Natural killer cell (primary cell): ENCODE data around the gene NAXD. TPM values are rescaled to one million over a fixed set of nuclear protein-coding genes. Genes with fewer than 3 reads are reported as not detected.

Experiments used
- ATAC-seq, 3 donors: fragments of 150-1000 bp in 2 of 3; fragments of 200-7000 bp in 1 of 3; cut with Tn5 transposase; 1 replicate in 1 of 3; 2 replicates in 2 of 3; pipeline ENCODE4 v1.10.0; 2021; ENCODE audit warnings: mild to moderate bottlenecking in 2 of 3, moderate library complexity in 2 of 3
- DNase-seq, 2 donors: peaks; one replicate each; pipeline versions ENCODE4 v3.0.0 to v3.0.0-alpha.2; 2013 to 2021; ENCODE audit warnings: mixed read lengths in 1 of 2
- H3K27ac ChIP-seq: one replicate; pipeline ENCODE4 v1.5.1; 2013; ENCODE audit warnings: mild to moderate bottlenecking, low read length
- H3K27me3 ChIP-seq: one replicate; pipeline ENCODE4 v1.6.1; 2013; ENCODE audit warnings: low read length; ENCODE audit not compliant: control insufficient read depth, insufficient read depth
- H3K36me3 ChIP-seq: one replicate; pipeline ENCODE4 v1.6.1; 2013; ENCODE audit warnings: low read length; ENCODE audit not compliant: control insufficient read depth, insufficient read depth
- H3K4me1 ChIP-seq: one replicate; pipeline ENCODE4 v1.6.1; 2013; ENCODE audit warnings: low read length; ENCODE audit not compliant: control insufficient read depth, insufficient read depth
- H3K4me3 ChIP-seq: one replicate; pipeline ENCODE4 v1.5.1; 2013; ENCODE audit warnings: low read length
- H3K9me3 ChIP-seq: one replicate; pipeline ENCODE4 v1.6.1; 2013; ENCODE audit warnings: low read length; ENCODE audit not compliant: control insufficient read depth, insufficient read depth
- H3K27ac Mint-ChIP-seq, 2 donors: one replicate each; pipeline ENCODE4 v1.8.0; 2022; ENCODE audit warnings: mild to moderate bottlenecking in 2 of 2, mixed read lengths in 2 of 2, moderate library complexity in 1 of 2
- H3K27me3 Mint-ChIP-seq, 2 donors: one replicate each; pipeline ENCODE4 v1.8.0; 2022; ENCODE audit warnings: low read depth in 2 of 2, mixed read lengths in 2 of 2
- H3K36me3 Mint-ChIP-seq: one replicate; pipeline ENCODE4 v1.8.0; 2022; ENCODE audit warnings: mixed read lengths
- H3K4me1 Mint-ChIP-seq, 2 donors: one replicate each; pipeline ENCODE4 v1.8.0; 2022; ENCODE audit warnings: mixed read lengths in 2 of 2
- H3K4me3 Mint-ChIP-seq: one replicate; pipeline ENCODE4 v1.8.0; 2022; ENCODE audit warnings: mild to moderate bottlenecking, moderate library complexity, mixed read lengths
- H3K9me3 Mint-ChIP-seq, 2 donors: one replicate each; pipeline ENCODE4 v1.8.0; 2022; ENCODE audit warnings: mixed read lengths in 2 of 2
- CTCF ChIP-seq: fragments of 200-600 bp; IDR thresholded peaks from one replicate; pipeline ENCODE4 v1.8.0; 2022; ENCODE audit warnings: antibody characterized with exemption
- WGBS: methylation state at CpG from one replicate; pipeline ENCODE4 v1.1.7; 2013; ENCODE audit warnings: missing lambda C conversion rate; ENCODE audit not compliant: insufficient coverage; 5-methylcytosine and 5-hydroxymethylcytosine counted together
- intact Hi-C: fragments of 100-400 bp; cut with micrococcal nuclease; formaldehyde crosslinking; loops from one replicate; pipeline ENCODE4 v1.14.2; 2022
- total RNA-seq, 4 donors: library from RNA; stranded (reverse); fragments of 120-200 nt in 1 of 4; gene quantifications; one replicate each; pipeline versions ENCODE4 v1.2.3 to v1.2.4, GENCODE V29; 2013 to 2022

The NAXD gene
- total RNA-seq, 3 donors from 2014 or later (not counting 1 experiment from before 2014, with no cell fraction given) = 6.8 to 14.0 (median 12.0) TPM

GRCh38 chr13:110627351-110627750 lies 12.0 kb downstream of the NAXD start:
- H3K27ac ChIP-seq = no peak overlapping the region
- no peak for ATAC-seq
- WGBS = 95% methylated on average over 8 of the region's 8 CpGs
- H3K4me3 ChIP-seq = no peak overlapping the region
- Mint-ChIP-seq H3K36me3 (no peaks in the 10 kb centered on the region), H3K9me3 (no peaks in the 10 kb centered on the region), H3K4me3 (no peak overlapping the region), H3K4me1 (peaks cover 24 to 32% of the 10 kb centered on the region in 2 donors), H3K27ac (no peak overlapping the region), H3K27me3 (no peaks in the 10 kb centered on the region)
- H3K9me3 ChIP-seq = no peaks in the 10 kb centered on the region
- H3K36me3 ChIP-seq = peaks cover 19% of the 10 kb centered on the region
- intact Hi-C loops = no loop called here
- no peaks in the 10 kb centered on the region for H3K27me3 ChIP-seq
- no peak for TF ChIP-seq CTCF
- no peak for DNase-seq
- peaks cover 12% of the 10 kb centered on the region for H3K4me1 ChIP-seq

- intact Hi-C loops = no loop called here
- H3K9me3 Mint-ChIP-seq = no peaks in the 10 kb centered on the region
- H3K4me3 ChIP-seq = no peak overlapping the region
- H3K27me3 Mint-ChIP-seq = no peaks in the 10 kb centered on the region
- TF ChIP-seq CTCF = no peak
- no peak for ATAC-seq
- no peak for DNase-seq
- no peaks in the 10 kb centered on the region for H3K9me3 ChIP-seq
- H3K27me3 ChIP-seq = no peaks in the 10 kb centered on the region
- peaks cover 19% of the 10 kb centered on the region for H3K36me3 ChIP-seq
- H3K36me3 Mint-ChIP-seq = no peaks in the 10 kb centered on the region
- peaks cover 12% of the 10 kb centered on the region for H3K4me1 ChIP-seq
- H3K27ac ChIP-seq = no peak overlapping the region
- H3K27ac Mint-ChIP-seq = no peak overlapping the region
- no peak overlapping the region for H3K4me3 Mint-ChIP-seq
- WGBS = 84% methylated on average over 12 of the region's 12 CpGs
- peaks cover 24 to 32% of the 10 kb centered on the region in 2 donors for H3K4me1 Mint-ChIP-seq
These were observed 12.6 kb downstream of the NAXD start for GRCh38 chr13:110627761-110628476.

GRCh38 chr13:110628477-110628793 lies 13.1 kb downstream of the NAXD start:
- no peak overlapping the region for H3K27ac ChIP-seq
- no peaks in the 10 kb centered on the region for H3K9me3 ChIP-seq
- no peaks in the 10 kb centered on the region for H3K27me3 ChIP-seq
- H3K27me3 Mint-ChIP-seq = no peaks in the 10 kb centered on the region
- ATAC-seq (no peak), DNase-seq (no peak)
- H3K4me1 ChIP-seq = peaks cover 12% of the 10 kb centered on the region
- no peak for TF ChIP-seq CTCF
- WGBS = 97% methylated on average over 13 of the region's 13 CpGs
- H3K4me1 Mint-ChIP-seq = peaks cover 24 to 32% of the 10 kb centered on the region in 2 donors
- H3K36me3 Mint-ChIP-seq = no peaks in the 10 kb centered on the region
- intact Hi-C loops = no loop called here
- no peaks in the 10 kb centered on the region for H3K9me3 Mint-ChIP-seq
- peaks cover 16% of the 10 kb centered on the region for H3K36me3 ChIP-seq
- no peak overlapping the region for H3K27ac Mint-ChIP-seq
- H3K4me3 ChIP-seq = no peak overlapping the region
- H3K4me3 Mint-ChIP-seq = no peak overlapping the region
